Activated CD4-positive, alpha-beta memory T cell treated with anti-CD3 and anti-CD28 coated beads for 36 hours (primary cell): ENCODE measurements around the gene SUZ12. TPM values are rescaled to one million over a fixed set of nuclear protein-coding genes. Genes with fewer than 3 reads are reported as not detected.
"Not testable (repeated sequence)": the region's sequence is repeated elsewhere in the genome, so short reads cannot be mapped to it uniquely, and the experiment has no call there.

Experiments
- CTCF ChIA-PET: fragments of 350-600 bp; sonication (Branson Sonifier 250); formaldehyde crosslinking; loops from one replicate; lab custom pipeline; 2021; ENCODE audit warnings: antibody characterized with exemption, inconsistent platforms; lab: Charles Lee
- POLR2A ChIA-PET: fragments of 350-600 bp; sonication (Branson Sonifier 250); formaldehyde crosslinking; loops from one replicate; lab custom pipeline; 2021; ENCODE audit warnings: antibody characterized with exemption; lab: Charles Lee
- DNase-seq: peaks from one replicate; pipeline ENCODE4 v3.0.0-alpha.2; 2020
- H3K27ac Mint-ChIP-seq: one replicate; pipeline ENCODE4 v1.8.0; 2021; ENCODE audit warnings: mixed read lengths
- H3K27me3 Mint-ChIP-seq: one replicate; pipeline ENCODE4 v1.8.0; 2021; ENCODE audit warnings: mixed read lengths
- H3K36me3 Mint-ChIP-seq: one replicate; pipeline ENCODE4 v1.8.0; 2021; ENCODE audit warnings: mixed read lengths
- H3K4me1 Mint-ChIP-seq: one replicate; pipeline ENCODE4 v1.8.0; 2021; ENCODE audit warnings: low read depth, mixed read lengths
- H3K4me3 Mint-ChIP-seq: one replicate; pipeline ENCODE4 v1.8.0; 2021; ENCODE audit warnings: mild to moderate bottlenecking, mixed read lengths
- H3K9me3 Mint-ChIP-seq: one replicate; pipeline ENCODE4 v1.8.0; 2021; ENCODE audit warnings: mixed read lengths
- intact Hi-C: fragments of 100-400 bp; cut with micrococcal nuclease; formaldehyde crosslinking; loops from one replicate; pipeline ENCODE4 v1.15.1; 2023
- total RNA-seq, 2 experiments: library from RNA; stranded (reverse); gene quantifications; one replicate each; pipeline ENCODE4 v1.2.3, GENCODE V29; 2021

Gene SUZ12
- total RNA-seq, 2 experiments from 2014 or later: 59.5 to 65.5 TPM

DNA sequence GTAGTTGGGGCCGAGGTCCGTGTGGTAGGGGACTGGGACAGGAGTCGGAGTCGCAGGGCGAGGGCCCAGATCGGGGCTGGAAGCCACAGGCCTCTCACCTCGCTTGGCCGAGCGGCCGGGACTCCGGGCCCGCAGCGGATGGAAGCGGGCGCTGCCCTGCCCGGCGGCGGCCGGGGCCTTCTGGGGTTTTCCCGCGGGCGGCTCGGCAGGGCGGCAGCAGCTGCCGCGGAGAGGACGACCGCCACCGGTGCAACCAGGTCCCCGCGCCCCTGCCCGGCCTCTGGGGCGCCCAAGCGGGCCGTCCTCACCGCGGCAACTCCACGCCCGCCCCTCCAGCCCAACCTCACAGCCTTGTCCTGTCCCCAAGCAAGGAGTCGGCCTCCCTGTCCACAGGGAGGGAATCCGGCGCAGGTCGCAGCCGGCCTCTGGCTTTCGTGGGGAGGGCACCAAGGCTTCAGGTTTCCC is 19.7 kb upstream of the SUZ12 start:
- peaks cover 17% of the 10 kb centered on the region for H3K4me1 Mint-ChIP-seq
- H3K36me3 Mint-ChIP-seq: no peaks in the 10 kb centered on the region
- POLR2A ChIA-PET: no interaction called here
- H3K4me3 Mint-ChIP-seq: no peak overlapping the region
- CTCF ChIA-PET: no interaction called here
- no peak for DNase-seq
- no peaks in the 10 kb centered on the region for H3K9me3 Mint-ChIP-seq
- H3K27ac Mint-ChIP-seq: no peak overlapping the region
- H3K27me3 Mint-ChIP-seq: peaks cover 26% of the 10 kb centered on the region
- intact Hi-C loops: no loop called here

DNA sequence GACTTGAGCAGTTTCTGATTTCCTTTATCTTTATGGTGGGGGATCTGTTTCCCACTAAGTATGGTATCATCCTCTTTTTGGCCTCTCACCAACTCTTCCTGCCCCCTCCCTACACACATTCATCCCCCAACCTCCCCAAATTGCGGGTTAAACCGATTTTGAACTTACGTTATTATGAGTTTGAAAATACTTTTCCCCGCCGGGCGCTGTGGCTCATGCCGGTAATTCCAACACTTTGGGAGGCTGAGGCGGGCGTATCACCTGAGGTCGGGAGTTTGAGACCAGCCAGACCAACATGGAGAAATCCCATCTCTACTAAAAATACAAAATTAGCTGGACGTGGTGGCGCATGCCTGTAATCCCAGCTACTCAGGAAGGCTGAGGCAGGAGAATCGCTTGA is 19.1 kb upstream of the SUZ12 start:
- H3K36me3 Mint-ChIP-seq, H3K9me3 Mint-ChIP-seq, DNase-seq, H3K27ac Mint-ChIP-seq, H3K4me3 Mint-ChIP-seq, CTCF ChIA-PET, POLR2A ChIA-PET: not testable (repeated sequence)
- intact Hi-C loops: loop anchor here (2.0 kb wide), 1 partner anchor 17 kb away; the partner anchor contains the start of gene UTP6
- Mint-ChIP-seq H3K4me1 (peaks cover 17% of the 10 kb centered on the region), H3K27me3 (peaks cover 26% of the 10 kb centered on the region)

DNA sequence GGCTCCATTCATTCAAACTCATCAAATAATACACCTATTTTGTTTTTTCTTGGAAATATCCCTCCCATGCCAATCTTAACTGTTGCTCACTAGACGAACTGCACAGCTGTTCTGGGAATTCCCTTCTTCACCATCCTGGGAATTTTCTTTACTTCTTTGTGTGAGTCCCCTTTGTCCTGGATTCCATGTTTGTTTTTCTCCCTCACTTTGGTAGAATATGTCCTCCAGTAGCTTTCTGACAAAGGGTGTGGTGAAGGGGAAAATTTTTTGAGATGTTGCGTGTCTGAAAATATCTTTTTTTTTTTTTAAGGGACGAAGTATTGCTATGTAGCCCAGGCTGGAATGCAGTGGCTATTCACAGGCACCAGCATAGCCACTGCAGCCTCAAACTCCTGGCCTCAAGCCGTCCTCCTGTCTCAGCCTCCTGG is 18.1 kb upstream of the SUZ12 start:
- ChIA-PET CTCF (no interaction called here), POLR2A (no interaction called here)
- DNase-seq: no peak
- intact Hi-C loops: loop anchor here (2.0 kb wide), 1 partner anchor 18 kb away; the partner anchor contains the start of gene UTP6
- H3K27ac Mint-ChIP-seq: no peak overlapping the region
- H3K4me1 Mint-ChIP-seq: peaks cover 17% of the 10 kb centered on the region
- peaks cover 25% of the 10 kb centered on the region for H3K27me3 Mint-ChIP-seq
- no peak overlapping the region for H3K4me3 Mint-ChIP-seq
- no peaks in the 10 kb centered on the region for H3K36me3 Mint-ChIP-seq
- H3K9me3 Mint-ChIP-seq: no peaks in the 10 kb centered on the region

DNA sequence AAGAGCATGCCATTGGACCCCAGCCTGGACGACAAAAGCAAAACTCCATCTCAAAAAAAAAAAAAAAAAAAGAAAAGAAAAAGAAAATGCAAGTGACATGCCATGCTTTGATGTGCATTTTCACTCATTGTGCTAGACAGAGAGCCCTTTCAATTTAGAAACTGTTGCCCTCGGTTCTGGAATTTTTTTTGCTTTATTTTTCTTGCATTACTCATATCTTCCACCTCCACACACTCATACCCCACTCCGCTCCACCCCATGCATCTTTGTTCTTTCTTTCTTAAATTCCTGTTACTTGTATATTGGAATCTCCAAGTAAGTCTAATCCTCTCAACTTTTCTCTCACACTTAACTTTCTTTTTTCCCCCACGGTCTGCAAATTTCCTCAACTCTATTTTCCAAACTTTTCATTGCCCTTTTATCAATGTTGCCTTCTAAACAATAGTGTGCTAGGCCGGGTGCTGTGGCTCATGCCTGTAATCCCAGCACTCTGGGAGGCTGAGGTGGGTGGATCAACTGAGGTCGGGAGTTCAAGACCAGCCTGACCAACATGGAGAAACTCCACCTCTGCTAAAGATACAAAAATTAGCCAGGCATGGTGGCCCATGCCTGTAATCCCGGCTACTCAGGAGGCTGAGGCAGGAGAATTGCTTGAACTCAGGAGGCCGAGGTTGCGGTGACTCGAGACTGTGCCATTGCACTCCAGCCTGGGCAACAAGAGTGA is 16.8 kb upstream of the SUZ12 start:
- ChIA-PET POLR2A (no interaction called here), CTCF (no interaction called here)
- H3K9me3 Mint-ChIP-seq: no peaks in the 10 kb centered on the region
- DNase-seq: peak; percentile 43
- no peaks in the 10 kb centered on the region for H3K36me3 Mint-ChIP-seq
- intact Hi-C loops: loop anchor here (2.0 kb wide), 1 partner anchor 19 kb away; the partner anchor contains the start of gene UTP6
- peaks cover 21% of the 10 kb centered on the region for H3K27me3 Mint-ChIP-seq
- peaks cover 17% of the 10 kb centered on the region for H3K4me1 Mint-ChIP-seq
- H3K4me3 Mint-ChIP-seq: peak overlapping the region; percentile 30
- peak overlapping the region; percentile 74 for H3K27ac Mint-ChIP-seq

DNA sequence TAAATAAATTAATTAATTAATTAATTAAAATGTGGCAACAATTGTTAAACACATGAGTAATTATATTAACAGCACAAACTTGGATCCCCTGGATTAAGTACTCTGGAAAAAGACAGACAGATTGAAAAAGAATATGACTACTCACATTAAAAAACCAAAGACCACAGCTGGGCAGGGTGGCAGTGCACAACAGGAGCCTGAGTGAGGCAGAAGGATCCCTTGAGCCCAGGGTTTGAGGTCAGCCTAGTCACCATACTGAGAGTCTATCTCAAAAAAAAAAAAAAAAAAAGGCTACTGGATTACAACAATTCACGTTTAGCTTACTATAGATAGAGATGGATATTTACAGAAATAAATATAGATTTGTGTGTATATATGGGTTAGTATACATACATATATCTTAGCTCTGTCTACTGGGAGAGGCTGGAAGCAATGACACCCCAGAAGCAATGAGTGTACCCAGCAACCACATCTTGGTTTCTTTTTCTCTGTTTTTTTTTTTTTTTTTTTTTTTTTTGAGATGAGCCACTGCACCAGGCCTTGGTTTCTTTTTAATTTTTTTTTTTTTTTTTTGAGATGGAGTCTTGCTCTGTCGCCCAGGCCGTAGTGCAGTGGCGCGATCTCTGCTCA is 10.6 kb upstream of the SUZ12 start:
- DNase-seq: peak; percentile 32
- no peak overlapping the region for H3K4me3 Mint-ChIP-seq
- POLR2A ChIA-PET: no interaction called here
- no peak overlapping the region for H3K27ac Mint-ChIP-seq
- CTCF ChIA-PET: no interaction called here
- intact Hi-C loops: no loop called here
- no peaks in the 10 kb centered on the region for H3K27me3 Mint-ChIP-seq
- H3K9me3 Mint-ChIP-seq: no peaks in the 10 kb centered on the region
- H3K36me3 Mint-ChIP-seq: no peaks in the 10 kb centered on the region
- H3K4me1 Mint-ChIP-seq: no peaks in the 10 kb centered on the region

DNA sequence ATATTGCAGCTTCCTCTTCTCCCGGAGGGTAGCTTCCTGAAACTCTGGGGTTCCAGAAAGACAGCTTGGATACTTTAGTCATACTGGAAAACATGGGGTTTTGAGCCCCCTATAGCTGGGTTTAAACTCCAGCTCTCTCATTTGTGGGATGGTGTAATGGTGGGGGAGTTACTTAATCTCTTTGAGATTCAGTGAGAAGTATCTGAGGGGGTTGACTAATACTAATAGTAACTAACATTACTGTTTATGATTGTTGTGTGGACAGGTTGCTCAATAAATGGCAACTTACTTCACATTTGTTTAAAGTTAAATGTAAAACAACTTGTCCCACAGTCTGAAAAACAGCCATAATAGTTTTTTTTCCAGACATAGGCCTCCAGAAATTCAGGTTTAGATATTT is 5.1 kb upstream of the SUZ12 start:
- H3K27me3 Mint-ChIP-seq: no peaks in the 10 kb centered on the region
- H3K27ac Mint-ChIP-seq: no peak overlapping the region
- peaks cover 5% of the 10 kb centered on the region for H3K4me1 Mint-ChIP-seq
- ChIA-PET CTCF (interaction anchor here (0.6 kb wide), 1 partner anchor 16 kb away, joined by 6 read pairs; no protein-coding TSS in a partner anchor), POLR2A (no interaction called here)
- H3K36me3 Mint-ChIP-seq: no peaks in the 10 kb centered on the region
- no peaks in the 10 kb centered on the region for H3K9me3 Mint-ChIP-seq
- no peak overlapping the region for H3K4me3 Mint-ChIP-seq
- intact Hi-C loops: no loop called here
- no peak for DNase-seq

DNA sequence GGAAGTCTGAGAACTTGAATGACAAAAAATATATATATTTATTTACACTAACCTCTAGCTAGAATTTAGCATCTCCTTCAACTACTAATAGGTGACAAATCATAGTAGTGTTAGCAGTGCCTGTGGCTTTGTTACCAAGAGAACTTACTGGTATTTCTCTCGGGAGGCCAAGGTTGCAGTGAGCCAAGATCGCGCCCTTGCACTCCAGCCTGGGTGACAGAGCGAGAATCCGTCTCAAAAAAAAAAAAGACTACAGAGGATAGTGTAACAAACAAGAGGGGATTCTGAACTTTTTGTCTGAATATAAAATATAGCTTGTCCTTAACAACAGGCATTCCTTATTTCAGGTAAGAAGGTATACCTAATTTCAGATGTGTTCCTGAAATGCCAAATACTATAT is 1.3 kb upstream of the SUZ12 start:
- peaks cover 21% of the 10 kb centered on the region for H3K4me1 Mint-ChIP-seq
- peak overlapping the region; percentile 8 for H3K4me3 Mint-ChIP-seq
- no peaks in the 10 kb centered on the region for H3K27me3 Mint-ChIP-seq
- CTCF ChIA-PET: interaction anchor here (1.4 to 2.0 kb wide), 3 partner anchors 34 to 203 kb away, joined by 3 to 6 read pairs (median 4); partner anchors contain the start of gene UTP6
- peaks cover 11% of the 10 kb centered on the region for H3K36me3 Mint-ChIP-seq
- no peaks in the 10 kb centered on the region for H3K9me3 Mint-ChIP-seq
- POLR2A ChIA-PET: no interaction called here
- no peak for DNase-seq
- intact Hi-C loops: no loop called here
- no peak overlapping the region for H3K27ac Mint-ChIP-seq

DNA sequence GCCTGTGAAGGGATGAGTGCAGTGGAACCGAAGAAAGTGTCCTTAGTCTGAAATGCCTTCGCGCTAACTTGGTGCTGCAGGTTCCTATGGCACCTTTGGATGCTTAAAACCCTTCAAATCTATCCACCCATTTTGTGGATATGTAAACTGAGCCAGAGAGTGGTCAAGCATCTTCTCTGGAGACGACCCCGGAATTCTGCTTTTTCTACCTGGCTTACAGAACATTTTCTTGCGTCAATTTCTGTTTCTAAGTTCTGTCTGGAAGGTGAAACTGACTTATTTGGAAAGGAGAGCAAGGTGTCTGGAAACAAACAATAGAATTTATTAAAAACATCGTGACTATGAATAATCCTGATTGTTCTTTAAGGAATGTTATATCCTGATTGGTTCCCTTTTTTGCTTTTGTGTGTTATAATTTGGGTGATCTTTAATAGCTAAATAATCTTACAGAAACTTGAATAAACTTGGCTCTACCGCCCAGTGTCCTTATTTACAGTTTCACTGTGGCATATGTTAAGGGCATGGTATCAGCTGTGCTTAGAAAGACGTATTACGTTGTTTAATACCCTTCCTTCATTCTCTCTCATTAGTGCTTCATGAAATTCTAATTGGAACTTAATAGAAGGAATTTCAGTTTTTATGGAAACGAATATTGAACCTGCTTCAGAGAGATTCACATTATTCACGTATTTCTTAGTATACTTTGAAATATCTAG is 1.3 kb downstream of the SUZ12 start:
- H3K4me3 Mint-ChIP-seq: peak overlapping the region; percentile 82
- H3K9me3 Mint-ChIP-seq, intact Hi-C loops, H3K27me3 Mint-ChIP-seq, CTCF ChIA-PET, DNase-seq: not testable (repeated sequence)
- H3K36me3 Mint-ChIP-seq: peaks cover 24% of the 10 kb centered on the region
- H3K27ac Mint-ChIP-seq: peak overlapping the region; percentile 38
- POLR2A ChIA-PET: interaction anchor here (1.1 to 1.7 kb wide), 2 partner anchors 11 to 37 kb away, joined by 3 to 11 read pairs; partner anchors contain the start of gene UTP6
- peaks cover 21% of the 10 kb centered on the region for H3K4me1 Mint-ChIP-seq

DNA sequence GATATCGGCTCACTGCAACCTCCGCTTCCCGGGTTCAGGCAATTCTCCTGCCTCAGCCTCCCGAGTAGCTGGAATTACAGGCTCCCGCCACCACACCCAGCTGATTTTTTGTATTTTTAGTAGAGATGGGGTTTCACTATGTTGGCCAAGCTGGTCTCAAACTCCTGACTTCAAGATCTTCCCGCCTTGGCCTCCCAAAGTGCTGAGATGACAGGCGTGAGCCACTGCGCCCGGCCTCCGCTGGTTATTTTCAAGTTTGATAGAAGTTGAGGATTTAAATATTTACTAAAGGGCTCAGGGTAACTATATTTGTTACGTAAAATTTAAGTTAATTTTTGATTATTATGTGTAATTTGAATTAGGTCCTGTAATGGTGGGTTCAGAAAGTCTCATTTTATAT is 5.1 kb downstream of the SUZ12 start:
- H3K27me3 Mint-ChIP-seq, CTCF ChIA-PET, H3K4me3 Mint-ChIP-seq, intact Hi-C loops, DNase-seq, H3K9me3 Mint-ChIP-seq, POLR2A ChIA-PET, H3K27ac Mint-ChIP-seq: not testable (repeated sequence)
- Mint-ChIP-seq H3K36me3 (peaks cover 37% of the 10 kb centered on the region), H3K4me1 (peaks cover 26% of the 10 kb centered on the region)

DNA sequence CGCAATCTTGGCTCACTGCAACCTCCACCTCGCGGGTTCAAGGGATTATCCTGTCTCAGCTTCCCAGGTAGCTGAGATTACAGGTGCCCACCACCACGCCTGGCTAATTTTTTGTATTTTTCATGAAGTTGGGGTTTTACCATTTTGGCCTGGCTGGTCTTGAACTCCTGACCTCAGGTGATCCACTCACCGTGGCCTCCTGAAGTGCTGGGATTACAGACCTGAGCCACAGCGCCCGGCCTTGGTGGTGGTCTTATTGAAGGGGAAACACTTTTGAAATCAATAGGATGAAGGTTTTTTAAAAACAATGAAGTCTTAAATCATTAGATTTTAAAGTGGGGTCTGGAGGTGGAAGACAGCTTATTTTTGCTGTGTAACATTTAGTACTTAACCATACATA is 5.6 kb downstream of the SUZ12 start:
- H3K4me1 Mint-ChIP-seq: peaks cover 26% of the 10 kb centered on the region
- H3K9me3 Mint-ChIP-seq, H3K27ac Mint-ChIP-seq, POLR2A ChIA-PET, intact Hi-C loops, CTCF ChIA-PET, DNase-seq, H3K4me3 Mint-ChIP-seq, H3K27me3 Mint-ChIP-seq: not testable (repeated sequence)
- peaks cover 41% of the 10 kb centered on the region for H3K36me3 Mint-ChIP-seq

DNA sequence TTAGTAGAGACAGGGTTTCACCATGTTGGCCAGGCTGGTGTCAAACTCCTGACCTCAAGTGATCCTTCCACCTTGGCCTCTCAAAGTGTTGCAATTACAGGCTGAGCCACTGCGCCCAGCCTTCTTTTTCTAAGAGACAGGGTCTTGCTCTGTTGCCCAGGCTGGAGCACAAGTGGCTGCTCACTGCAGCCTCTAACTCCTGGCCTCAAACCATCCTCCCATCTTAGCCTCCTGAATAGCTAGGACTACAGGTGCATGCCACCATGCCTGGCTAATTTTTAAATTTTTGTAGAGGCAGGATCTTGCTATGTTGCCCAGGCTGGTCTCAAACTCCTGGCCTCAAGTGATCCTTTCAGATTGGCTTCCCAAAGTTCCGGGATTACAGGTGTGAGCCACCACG is 15.1 kb downstream of the SUZ12 start:
- POLR2A ChIA-PET, DNase-seq, H3K4me3 Mint-ChIP-seq, CTCF ChIA-PET, H3K27ac Mint-ChIP-seq, intact Hi-C loops, H3K9me3 Mint-ChIP-seq, H3K27me3 Mint-ChIP-seq, H3K4me1 Mint-ChIP-seq: not testable (repeated sequence)
- peaks cover 25% of the 10 kb centered on the region for H3K36me3 Mint-ChIP-seq

DNA sequence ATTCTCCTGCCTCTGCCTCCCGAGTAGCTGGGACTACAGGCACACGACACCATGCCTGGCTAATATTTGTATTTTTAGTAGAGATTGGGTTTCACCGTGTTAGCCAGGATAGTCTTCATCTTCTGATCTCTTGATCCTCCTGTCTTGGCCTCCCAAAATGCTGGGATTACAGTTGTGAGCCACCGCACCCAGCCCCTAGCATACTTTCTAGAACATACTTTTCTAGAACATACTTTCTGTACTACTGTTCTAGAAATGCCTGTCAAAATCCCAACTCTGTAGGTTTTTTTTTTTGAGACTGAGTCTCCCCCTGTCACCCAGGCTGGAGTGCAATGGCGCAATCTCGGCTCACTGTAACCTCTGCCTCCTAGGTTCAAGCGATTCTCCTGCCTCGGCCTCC is 27.3 kb downstream of the SUZ12 start:
- H3K27ac Mint-ChIP-seq, H3K36me3 Mint-ChIP-seq, CTCF ChIA-PET: not testable (repeated sequence)

More for the DNA sequence above, 27.3 kb downstream of the SUZ12 start:
- intact Hi-C loops, H3K4me3 Mint-ChIP-seq, DNase-seq, H3K27me3 Mint-ChIP-seq, H3K9me3 Mint-ChIP-seq, POLR2A ChIA-PET, H3K4me1 Mint-ChIP-seq: not testable (repeated sequence)
